HepG2 (cell line): ENCODE data around the gene ODAD4. TPM values are rescaled to one million over a fixed set of nuclear protein-coding genes. Genes with fewer than 3 reads are reported as not detected.

ENCODE experiments used
- ATF2 ChIP-seq: sonication (generic); formaldehyde crosslinking; IDR thresholded peaks from 2 replicates; pipeline ENCODE4 v1.4.0; 2020; ENCODE audit warnings: missing genetic modification reagents
- GPN1 ChIP-seq: sonication (generic); formaldehyde crosslinking; IDR thresholded peaks from 2 replicates; pipeline ENCODE4 v1.5.1; 2020; ENCODE audit warnings: missing genetic modification reagents, borderline replicate concordance
- HNRNPLL ChIP-seq: fragments of 200-400 bp; formaldehyde crosslinking; IDR thresholded peaks from 2 replicates; pipeline ENCODE4 v1.6.1; 2017; ENCODE audit warnings: mild to moderate bottlenecking, low read depth, low read length; ENCODE audit not compliant: poor library complexity, severe bottlenecking
- NR2F1 ChIP-seq, 2 experiments: fragments of 450-650 bp in 1 of 2; formaldehyde crosslinking in 1 of 2; IDR thresholded peaks; 2 replicates each; pipeline versions ENCODE4 v1.5.0 to v1.6.1; 2016 to 2020; ENCODE audit warnings: mild to moderate bottlenecking in 1 of 2, missing compliant biosample characterization in 1 of 2, missing genetic modification reagents in 1 of 2, moderate library complexity in 1 of 2
- POGZ ChIP-seq: sonication (generic); formaldehyde crosslinking; IDR thresholded peaks from 2 replicates; pipeline ENCODE4 v1.4.0; 2020; ENCODE audit warnings: mild to moderate bottlenecking, missing genetic modification reagents
- ZHX2 ChIP-seq, 2 experiments: sonication (generic) in 1 of 2; formaldehyde crosslinking in 1 of 2; IDR thresholded peaks; 2 replicates each; pipeline versions ENCODE4 v1.6.1 to v1.9.0; 2014 to 2022; ENCODE audit warnings: antibody characterized with exemption in 1 of 2, borderline replicate concordance in 1 of 2, inconsistent platforms in 1 of 2, low read depth in 1 of 2, missing genetic modification reagents in 1 of 2
- ZNF44 ChIP-seq: sonication (generic); formaldehyde crosslinking; IDR thresholded peaks from 2 replicates; pipeline ENCODE4 v1.5.1; 2020; ENCODE audit warnings: mild to moderate bottlenecking, missing genetic modification reagents
- polyA plus RNA-seq, 8 experiments: library from polyadenylated mRNA; depleted of rRNA in 3 of 8; stranded (reverse) in 7 of 8; unstranded in 1 of 8; fragments of >200 nt; fragmentation: Illumina TruSeq in 4 of 8; extraction: Trizol in 4 of 8; gene quantifications; 2 replicates each; pipeline versions ENCODE4 v1.2.1 to v1.2.3, GENCODE V29; 2011 to 2016; ENCODE audit warnings: low read depth in 4 of 8, missing spikeins in 1 of 8, mixed read lengths in 1 of 8; ENCODE audit not compliant: insufficient read depth in 1 of 8
- total RNA-seq, 5 experiments: library from RNA; depleted of rRNA; stranded (reverse); fragments of >200 nt; fragmentation: Illumina TruSeq; extraction: Trizol; gene quantifications; 2 replicates each; pipeline ENCODE4 v1.2.3, GENCODE V29; 2016; ENCODE audit warnings: low read depth in 1 of 5

The ODAD4 gene
- total and polyA plus RNA-seq, 2 of the 13 experiments (the other 11 are each of a cell fraction or from before 2014, with no cell fraction given), result 0.48 to 0.53 TPM

GRCh38 chr17:42002175-42002791 lies 71.9 kb downstream of the ODAD4 start (continued):
- TF ChIP-seq ZHX2 (IDR thresholded peaks at IDR 0.05; ENCODE audit: low read depth) (no peak), ZHX2 (CRISPR knock-in tag; IDR thresholded peaks at IDR 0.05; ENCODE audit: borderline replicate concordance) (no peak), ZNF44 (CRISPR knock-in tag) (no peak), NR2F1 (CRISPR knock-in tag; IDR thresholded peaks at IDR 0.05) (peak in 1 of 2 experiments; percentile 29; a peak in 1 of 4 replicates), ATF2 (CRISPR knock-in tag) (no peak), GPN1 (CRISPR knock-in tag) (no peak), HNRNPLL (no peak), POGZ (no peak)
